CD4-positive, alpha-beta T cell treated with Interleukin-10 for 1 hour (primary cell): ENCODE measurements around the gene NPTX2.

Experiments used
- DNase-seq: peaks from one replicate; pipeline ENCODE4 v3.0.0-alpha.2; 2020

NPTX2 gene

GRCh38 chr7:98619450-98620321 is 2.6 kb downstream of the NPTX2 start:
- no peak for DNase-seq

- DNase-seq, result no peak
These were observed 4.7 kb downstream of the NPTX2 start for GRCh38 chr7:98621573-98622482.

- DNase-seq, result no peak
These were observed 5.8 kb downstream of the NPTX2 start for GRCh38 chr7:98622926-98623325.

- no peak for DNase-seq
These were observed 7.8 kb downstream of the NPTX2 start for GRCh38 chr7:98624846-98625420.

GRCh38 chr7:98626460-98627412 is 9.7 kb downstream of the NPTX2 start:
- no peak for DNase-seq

- no peak for DNase-seq
These were observed 10.3 kb downstream of the NPTX2 start for GRCh38 chr7:98627413-98627790.

GRCh38 chr7:98628418-98628817 is 11.3 kb downstream of the NPTX2 start:
- DNase-seq, result no peak

GRCh38 chr7:98629001-98629431 is 11.9 kb downstream of the NPTX2 start:
- DNase-seq, result no peak

- DNase-seq, result no peak
These were observed 13.1 kb downstream of the NPTX2 start for GRCh38 chr7:98630149-98630548.

- no peak for DNase-seq
These were observed 13.7 kb downstream of the NPTX2 start for GRCh38 chr7:98630770-98631169.

- DNase-seq, result no peak
These were observed 21.8 kb downstream of the NPTX2 start for GRCh38 chr7:98638853-98639252.

GRCh38 chr7:98640375-98640774 is 23.3 kb downstream of the NPTX2 start:
- DNase-seq, result no peak

- DNase-seq, result peak; percentile 9
These were observed 24.8 kb downstream of the NPTX2 start for GRCh38 chr7:98641646-98642500.

- no peak for DNase-seq
These were observed 26.3 kb downstream of the NPTX2 start for GRCh38 chr7:98643236-98643985.

GRCh38 chr7:98646465-98646864 is 29.4 kb downstream of the NPTX2 start:
- no peak for DNase-seq

- no peak for DNase-seq
These were observed 30.2 kb downstream of the NPTX2 start for GRCh38 chr7:98647326-98647725.

- DNase-seq, result no peak
These were observed 34.7 kb downstream of the NPTX2 start for GRCh38 chr7:98651760-98652159.

GRCh38 chr7:98653601-98654310 is 36.7 kb downstream of the NPTX2 start:
- DNase-seq, result no peak

- DNase-seq, result no peak
These were observed 37.6 kb downstream of the NPTX2 start for GRCh38 chr7:98654524-98655272.
